Measurements from ENCODE around the gene USP24.
A peak's percentile ranks its signal among the peaks of the same experiment; 100 is the strongest.

The USP24 gene, protein sequence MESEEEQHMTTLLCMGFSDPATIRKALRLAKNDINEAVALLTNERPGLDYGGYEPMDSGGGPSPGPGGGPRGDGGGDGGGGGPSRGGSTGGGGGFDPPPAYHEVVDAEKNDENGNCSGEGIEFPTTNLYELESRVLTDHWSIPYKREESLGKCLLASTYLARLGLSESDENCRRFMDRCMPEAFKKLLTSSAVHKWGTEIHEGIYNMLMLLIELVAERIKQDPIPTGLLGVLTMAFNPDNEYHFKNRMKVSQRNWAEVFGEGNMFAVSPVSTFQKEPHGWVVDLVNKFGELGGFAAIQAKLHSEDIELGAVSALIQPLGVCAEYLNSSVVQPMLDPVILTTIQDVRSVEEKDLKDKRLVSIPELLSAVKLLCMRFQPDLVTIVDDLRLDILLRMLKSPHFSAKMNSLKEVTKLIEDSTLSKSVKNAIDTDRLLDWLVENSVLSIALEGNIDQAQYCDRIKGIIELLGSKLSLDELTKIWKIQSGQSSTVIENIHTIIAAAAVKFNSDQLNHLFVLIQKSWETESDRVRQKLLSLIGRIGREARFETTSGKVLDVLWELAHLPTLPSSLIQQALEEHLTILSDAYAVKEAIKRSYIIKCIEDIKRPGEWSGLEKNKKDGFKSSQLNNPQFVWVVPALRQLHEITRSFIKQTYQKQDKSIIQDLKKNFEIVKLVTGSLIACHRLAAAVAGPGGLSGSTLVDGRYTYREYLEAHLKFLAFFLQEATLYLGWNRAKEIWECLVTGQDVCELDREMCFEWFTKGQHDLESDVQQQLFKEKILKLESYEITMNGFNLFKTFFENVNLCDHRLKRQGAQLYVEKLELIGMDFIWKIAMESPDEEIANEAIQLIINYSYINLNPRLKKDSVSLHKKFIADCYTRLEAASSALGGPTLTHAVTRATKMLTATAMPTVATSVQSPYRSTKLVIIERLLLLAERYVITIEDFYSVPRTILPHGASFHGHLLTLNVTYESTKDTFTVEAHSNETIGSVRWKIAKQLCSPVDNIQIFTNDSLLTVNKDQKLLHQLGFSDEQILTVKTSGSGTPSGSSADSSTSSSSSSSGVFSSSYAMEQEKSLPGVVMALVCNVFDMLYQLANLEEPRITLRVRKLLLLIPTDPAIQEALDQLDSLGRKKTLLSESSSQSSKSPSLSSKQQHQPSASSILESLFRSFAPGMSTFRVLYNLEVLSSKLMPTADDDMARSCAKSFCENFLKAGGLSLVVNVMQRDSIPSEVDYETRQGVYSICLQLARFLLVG (N-terminal part only)

DNA sequence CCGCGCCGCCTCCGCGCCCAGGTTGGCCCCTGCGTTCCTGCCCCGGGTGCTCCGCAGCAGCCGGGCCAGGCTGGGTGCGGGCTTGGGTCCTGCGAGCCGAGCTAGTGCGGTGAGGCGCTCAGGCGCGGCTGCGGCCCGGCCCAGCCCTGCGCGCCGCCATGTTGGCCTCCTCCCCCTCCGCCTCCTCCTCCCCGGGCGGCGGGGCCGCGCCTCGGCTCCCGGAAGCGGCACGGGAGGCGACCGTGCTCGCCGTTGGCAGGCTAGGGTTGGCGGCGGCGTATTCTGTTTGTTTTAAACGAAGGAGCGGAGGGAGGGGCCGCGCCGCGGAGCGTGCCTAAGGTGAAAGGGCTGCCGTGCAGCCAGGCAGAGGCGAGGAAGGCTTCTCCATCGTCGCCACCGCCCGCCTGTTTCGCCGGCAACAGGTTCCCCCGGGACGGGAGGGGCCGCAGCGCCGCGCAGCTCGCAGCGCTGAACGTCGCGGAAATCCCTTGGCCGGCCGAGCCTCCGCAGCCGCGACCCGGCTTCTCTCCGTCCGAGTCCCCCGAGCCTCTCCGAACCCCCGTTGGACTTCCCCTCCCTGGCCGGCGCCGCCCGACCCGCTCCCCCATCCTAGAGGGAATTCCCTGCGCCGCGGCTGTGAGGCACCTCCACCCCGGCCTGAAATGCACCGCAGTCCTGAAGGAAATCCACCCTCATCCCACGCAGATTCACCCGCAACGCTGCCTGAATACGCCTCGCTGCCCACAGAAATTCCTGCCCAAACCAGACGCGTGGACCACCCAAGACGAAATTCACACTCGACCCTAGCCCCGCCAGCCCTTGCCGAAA is at the start of gene USP24:
USP24 (minus strand) TSS at position 171 of the 828 bp plus-strand sequence. CDS start 251 bp downstream, outside the sequence.
- peak; percentile 36 to 66 (median 64) for DNase-seq (ENCODE audit: low read depth in 3 of 3, low spot score in 1 of 3)

DNA sequence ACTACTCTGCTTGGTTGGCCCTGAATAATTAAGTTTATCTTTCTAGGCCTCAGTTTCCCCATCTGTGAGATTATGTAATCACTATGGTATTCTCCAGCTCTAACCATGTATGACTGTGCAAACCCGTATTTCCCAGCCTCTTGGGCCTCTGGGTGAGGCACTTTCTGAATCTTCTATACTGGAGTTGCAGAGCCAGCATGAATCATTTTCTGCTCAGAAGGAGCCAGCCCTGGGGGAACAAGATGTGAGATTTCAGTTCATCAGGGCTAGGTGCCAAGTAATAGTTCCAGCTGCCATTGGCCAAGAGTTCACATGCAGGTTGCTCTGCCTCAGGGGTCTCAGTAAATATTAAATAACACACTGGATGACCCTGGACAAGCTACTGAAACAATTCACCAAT is 47.7 kb upstream of the USP24 start:
- no peak for DNase-seq (ENCODE audit: low read depth in 3 of 3, low spot score in 1 of 3)

DNA sequence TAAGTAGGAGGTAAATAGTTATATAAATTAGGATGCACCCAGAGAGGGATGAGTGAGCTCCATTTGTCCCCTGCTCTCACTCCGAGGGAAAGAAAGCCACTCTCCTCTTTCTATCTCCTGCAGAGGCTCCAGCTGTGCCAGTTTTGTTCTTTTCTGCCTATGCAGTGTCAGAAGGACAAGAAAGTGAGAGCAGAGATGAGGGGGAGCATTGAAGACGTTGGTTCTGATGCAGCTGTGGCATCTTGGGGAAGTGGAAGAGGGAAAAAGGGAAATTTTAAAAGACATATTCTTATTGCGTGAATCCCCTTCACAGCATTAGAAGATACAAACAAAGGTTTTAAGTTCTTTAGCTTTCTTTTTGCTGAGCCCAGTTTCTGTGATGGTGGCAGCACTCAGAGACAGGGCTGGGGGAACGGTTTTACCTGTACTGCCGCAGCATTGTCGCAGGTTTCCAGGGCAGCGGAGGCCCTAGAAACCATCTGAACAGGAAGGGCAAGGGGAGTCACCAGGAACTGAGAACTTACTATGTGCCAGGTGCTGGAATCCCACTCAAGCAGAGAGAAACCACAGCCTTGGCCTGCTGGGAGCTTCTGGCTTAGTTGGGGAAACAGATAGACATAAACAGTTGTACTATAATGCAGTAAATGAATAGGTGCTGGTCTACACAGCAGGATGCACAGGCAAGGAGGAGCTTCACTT is 44.9 kb upstream of the USP24 start:
- no peak for DNase-seq (ENCODE audit: low read depth in 3 of 3, low spot score in 1 of 3)

DNA sequence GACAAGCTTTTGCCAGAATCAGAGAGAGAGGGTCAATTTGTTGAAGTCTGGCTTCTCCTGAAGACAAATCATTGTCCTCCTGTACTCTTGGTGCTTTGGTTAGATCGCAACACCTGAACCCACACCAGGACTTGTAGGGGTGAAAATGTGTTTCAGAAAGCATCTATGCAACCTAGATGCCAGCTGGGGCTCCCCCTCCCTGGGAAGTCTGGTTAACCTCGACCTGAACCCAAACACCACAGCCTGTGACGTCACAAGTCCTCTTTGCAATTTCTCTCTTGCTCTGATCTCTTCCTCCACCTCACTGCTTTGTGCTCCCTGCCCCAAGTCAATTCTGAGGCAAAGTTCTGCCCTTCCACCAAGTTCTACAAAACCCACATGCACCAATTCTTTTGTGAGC is 42.8 kb upstream of the USP24 start:
- DNase-seq (ENCODE audit: low read depth in 3 of 3, low spot score in 1 of 3), result peak in 1 of 3 donors; percentile 34

DNA sequence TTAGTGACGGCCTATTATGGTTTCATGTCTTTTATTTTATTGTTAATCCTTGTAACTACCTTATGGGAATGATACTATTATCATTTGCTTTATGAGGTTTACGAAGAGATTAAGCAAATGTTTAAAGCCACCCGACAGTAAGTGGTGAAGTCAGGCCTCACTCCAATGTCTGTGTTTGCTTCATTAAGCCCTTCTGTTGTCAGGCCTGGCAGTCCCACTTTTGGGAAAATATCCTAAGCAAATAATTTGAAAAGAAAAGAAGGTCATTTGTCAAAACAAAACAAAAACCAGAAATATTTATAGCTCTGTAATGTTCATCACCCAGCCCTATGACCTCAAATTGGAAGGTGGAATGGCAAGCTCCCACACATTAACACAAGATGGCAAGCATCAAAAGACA is 40.7 kb upstream of the USP24 start:
- DNase-seq (ENCODE audit: low read depth in 3 of 3, low spot score in 1 of 3), result no peak

DNA sequence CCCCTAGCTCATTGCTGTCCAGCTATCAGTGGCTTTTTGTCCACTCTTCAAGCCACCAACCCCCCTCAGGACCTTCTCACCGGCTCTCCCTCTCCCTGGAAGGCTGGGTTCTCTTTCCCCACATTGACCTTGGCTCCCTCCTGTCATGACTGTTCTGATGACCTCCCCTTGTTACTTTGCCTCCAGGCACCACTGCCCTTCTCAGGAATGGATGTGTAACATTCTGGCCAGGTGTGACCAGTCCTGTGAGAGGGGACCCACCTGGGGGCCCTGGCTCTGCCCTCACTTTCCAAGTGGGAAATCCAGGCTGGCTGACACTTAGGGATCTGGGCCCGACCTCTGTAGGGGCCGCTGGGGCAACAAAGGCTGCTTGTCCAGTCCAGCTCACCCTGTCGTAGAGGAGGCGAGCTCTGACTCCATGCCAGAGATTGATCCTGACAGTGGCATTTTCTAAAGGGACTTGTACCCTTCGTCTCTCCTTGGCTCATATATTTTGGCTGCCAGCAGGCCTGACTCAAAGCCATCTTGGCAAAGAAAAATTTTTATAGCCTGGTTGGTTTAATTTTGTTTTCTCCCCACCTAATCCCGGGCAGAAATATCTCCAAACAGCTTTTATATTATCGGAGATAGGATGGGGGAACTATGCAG is 37.9 kb upstream of the USP24 start:
- DNase-seq (ENCODE audit: low read depth in 3 of 3, low spot score in 1 of 3), result no peak

DNA sequence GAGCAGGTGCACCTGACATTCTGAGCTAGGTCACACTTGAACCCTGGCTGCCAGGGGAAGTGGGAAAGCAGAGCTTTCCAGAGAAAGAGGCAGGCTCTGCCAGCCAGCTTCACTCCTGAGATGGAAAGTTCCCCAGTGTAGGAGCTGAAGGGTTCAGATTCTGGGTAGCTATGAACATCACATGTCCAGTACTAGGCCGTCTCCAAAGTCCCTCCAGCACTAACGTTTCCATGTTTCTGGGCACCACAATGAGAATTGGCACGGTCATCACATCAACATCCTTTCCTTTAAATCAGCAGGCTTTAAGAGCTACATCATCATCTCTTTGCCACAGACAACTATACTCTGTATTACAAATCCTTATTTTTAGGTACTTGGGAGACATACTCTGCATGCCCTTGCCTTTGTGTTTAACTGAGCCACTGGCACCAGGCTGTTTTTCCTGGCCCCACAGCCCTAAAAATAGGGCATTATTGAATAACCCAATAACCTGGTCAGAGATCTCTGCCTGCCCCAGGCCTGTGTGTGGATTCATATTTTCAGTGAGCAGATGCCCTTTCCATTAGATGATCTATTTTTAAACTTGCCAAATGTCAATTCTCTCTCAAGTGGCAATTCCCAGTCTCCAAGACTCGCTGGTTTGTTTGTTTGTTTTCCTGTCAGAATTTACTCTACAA is 35.4 kb upstream of the USP24 start:
- no peak for DNase-seq (ENCODE audit: low read depth in 3 of 3, low spot score in 1 of 3)

DNA sequence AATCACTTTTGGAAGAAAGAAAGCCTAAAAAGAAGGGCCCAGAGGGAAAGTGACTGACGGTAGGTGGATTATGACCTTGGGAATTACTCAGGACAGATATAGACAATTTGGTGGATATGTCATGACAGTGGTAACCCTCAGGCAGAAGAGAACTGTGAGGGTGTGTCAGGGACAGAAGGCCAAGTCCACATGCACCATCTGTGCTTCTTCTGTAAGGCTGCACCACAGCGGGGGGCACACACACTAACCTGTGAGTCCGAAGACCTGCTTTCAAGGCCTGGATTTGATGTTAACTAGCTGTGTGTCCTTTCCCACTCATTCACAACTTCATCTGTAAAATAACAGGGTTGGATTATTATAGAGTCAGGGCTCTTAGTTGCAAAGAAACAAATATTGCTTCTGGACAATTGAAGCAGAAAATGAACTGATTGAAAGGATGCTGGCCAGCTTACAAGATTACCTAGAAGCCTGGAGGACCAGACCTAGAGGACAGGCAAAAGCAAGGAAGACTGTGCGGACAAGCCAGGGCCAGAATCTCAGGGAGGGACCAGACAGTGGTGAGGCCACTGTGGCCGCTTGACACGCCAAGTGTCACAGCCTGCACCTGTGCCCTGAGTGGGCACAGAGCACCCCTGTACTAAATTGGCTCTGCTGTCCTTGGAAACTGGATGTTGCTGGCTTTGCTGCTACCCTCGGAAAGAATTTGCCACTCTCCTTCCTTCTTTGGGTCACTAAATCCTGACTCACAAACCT is 34.7 kb upstream of the USP24 start:
- DNase-seq (ENCODE audit: low read depth in 3 of 3, low spot score in 1 of 3), result no peak

DNA sequence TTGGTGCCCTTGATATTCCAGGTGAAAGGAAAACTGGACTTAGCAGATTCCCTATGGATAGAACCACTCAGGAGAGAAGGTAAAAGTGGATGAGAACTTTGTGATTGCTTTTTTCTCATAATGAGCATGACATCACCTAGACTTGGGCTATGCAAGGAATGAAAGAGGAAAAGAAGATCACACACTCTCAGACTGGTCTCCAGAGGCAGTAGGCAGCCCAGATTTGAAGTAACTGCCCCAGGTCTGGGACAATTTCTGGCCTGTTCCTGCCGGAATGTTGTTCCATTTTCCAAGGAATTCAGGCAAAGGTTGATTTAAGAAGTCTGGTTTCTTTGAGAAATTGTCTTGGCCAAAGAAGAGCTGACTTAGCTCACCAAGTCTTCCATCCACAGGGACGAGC is 31.7 kb upstream of the USP24 start:
- DNase-seq (ENCODE audit: low read depth in 3 of 3, low spot score in 1 of 3), result no peak

DNA sequence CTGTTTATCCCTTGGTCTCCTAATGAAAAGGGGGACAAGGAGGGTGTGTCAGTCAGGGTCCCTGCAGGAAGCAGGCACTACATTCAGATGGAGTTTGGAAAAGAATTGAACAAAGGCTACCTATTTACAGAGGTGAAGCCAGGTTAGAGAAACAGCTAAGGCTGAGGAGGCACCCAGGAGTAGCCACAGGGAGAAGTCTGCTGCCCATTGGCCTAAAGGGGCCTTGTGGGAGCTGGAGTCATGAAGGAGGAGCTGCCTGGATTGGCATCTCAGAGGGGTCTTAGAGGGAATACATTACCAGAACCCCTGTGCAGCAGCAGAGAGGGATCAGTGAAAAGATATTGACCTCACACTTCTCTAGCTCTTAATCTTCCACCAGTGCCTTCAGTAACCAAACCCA is 31.2 kb upstream of the USP24 start:
- DNase-seq (ENCODE audit: low read depth in 3 of 3, low spot score in 1 of 3), result no peak

DNA sequence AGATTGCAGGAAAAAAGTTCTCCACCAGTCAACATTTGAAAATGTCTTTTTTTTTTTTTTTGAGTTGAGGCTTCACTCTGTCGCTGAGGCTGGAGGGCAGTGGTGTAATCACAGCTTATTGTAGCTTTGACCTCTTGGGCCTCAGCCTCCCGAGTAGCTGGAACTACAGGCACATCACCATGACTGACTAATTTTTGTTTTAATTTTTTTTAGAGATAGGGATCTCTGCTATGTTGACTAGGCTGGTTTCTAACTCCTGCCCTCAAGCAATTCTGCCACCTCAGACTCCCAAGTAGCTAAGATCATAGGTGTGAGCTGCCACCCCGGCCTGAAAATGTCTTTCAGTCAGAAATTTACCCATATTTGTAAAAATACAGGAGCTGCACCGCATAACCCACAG is 30.6 kb upstream of the USP24 start:
- DNase-seq (ENCODE audit: low read depth in 3 of 3, low spot score in 1 of 3), result no peak

DNA sequence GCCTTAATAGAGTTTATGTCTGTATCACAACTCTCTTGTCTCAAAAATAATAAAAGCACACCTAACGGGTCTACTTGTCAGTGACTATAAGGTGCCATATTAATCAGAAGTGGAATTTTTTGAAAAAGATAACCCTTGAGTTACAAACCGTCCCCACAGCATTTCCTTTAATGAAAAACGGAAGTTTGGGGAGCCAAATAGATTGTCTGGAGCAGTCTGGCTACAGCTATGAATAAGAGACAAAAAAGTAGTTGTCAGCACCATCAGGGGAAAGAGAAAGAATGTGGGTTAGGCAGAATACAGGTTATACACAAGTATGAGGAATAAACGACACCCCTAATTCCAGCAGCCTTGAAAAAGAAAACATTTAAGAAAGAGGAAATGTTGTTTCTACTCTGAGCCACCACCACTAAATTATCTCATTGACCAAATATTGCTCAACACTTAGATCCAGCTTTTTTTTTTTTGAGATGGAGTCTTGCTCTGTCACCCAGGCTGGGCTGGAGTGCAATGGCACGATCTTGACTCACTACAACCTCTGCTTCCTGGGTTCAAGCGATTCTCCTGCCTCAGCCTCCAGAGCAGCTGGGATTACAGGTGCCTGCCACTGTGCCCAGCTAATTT is 29.4 kb upstream of the USP24 start:
- no peak for DNase-seq (ENCODE audit: low read depth in 3 of 3, low spot score in 1 of 3)

DNA sequence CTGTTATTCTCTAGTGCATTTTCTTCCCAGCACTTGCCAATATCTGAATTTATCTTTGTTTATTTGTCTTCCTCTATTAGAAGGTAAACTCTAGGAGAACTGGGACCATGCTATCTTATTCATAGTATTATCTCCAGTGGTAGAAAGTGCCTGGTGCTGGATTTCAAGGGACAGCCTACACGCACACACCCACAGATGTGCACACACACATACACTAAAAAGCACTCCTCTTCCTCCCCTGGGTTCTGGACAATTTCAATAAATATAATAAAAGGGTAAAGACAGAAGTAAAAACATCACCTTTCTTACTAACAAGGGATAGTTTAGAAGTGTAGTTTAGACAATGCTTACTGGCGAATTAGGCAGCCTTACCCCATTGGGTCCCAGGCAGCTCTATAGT is 28.5 kb upstream of the USP24 start:
- no peak for DNase-seq (ENCODE audit: low read depth in 3 of 3, low spot score in 1 of 3)

DNA sequence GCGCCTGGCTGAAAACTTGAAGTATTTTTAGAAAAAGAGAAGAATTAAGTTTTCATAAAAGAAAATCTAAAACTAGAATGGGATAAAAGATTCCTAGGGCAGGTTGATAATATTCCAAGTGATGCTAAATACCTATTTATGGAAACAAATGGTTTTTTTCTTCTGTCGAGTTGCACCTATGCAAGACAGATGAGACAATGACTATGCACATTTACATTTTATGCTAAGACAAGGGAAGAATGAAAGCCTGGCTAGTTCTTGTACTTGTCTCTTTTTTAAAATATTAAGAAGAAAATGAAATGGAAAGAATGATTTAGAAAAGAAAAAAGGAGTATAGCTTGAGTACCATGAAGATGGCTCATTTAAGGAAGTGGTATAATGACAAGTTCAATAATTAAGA is 24.4 kb upstream of the USP24 start:
- DNase-seq (ENCODE audit: low read depth in 3 of 3, low spot score in 1 of 3), result no peak

DNA sequence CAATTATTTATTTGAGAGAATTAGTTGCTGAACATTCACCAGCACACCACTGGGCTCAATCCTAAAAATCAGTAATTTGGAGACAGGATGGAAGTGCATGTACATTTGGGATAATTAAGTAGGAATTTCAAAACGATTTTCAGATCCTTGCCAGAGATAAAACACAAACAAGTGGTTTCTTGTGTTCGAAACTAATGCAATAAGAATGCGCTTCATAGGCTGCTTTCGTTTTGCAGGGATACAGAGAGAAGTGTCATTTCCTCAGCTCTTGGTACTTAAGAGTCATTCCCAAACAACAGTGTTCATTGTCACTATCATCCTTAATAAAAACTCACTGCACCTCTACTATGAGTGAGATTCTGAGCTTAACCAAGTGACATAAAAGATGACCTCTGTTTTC is 20.6 kb upstream of the USP24 start:
- no peak for DNase-seq (ENCODE audit: low read depth in 3 of 3, low spot score in 1 of 3)

DNA sequence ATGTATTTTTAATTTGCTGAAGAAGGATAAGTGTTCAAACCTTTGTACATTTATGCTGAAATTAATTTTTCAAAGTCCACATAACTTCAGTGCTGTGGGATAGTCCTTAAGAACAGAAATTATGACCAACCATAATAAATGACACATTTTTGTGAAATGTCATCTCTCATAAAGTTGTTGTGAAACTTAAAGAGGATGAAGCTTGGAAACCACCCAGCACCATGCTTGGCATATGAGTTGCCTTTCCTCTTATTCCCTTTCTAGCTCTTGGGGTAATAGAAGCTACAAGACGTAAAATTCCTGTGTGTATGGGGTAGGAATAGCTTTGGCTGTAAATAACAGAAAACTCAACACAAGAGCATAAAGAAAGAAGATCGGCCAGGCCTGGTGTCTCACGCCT is 18.9 kb upstream of the USP24 start:
- DNase-seq (ENCODE audit: low read depth in 3 of 3, low spot score in 1 of 3), result no peak

DNA sequence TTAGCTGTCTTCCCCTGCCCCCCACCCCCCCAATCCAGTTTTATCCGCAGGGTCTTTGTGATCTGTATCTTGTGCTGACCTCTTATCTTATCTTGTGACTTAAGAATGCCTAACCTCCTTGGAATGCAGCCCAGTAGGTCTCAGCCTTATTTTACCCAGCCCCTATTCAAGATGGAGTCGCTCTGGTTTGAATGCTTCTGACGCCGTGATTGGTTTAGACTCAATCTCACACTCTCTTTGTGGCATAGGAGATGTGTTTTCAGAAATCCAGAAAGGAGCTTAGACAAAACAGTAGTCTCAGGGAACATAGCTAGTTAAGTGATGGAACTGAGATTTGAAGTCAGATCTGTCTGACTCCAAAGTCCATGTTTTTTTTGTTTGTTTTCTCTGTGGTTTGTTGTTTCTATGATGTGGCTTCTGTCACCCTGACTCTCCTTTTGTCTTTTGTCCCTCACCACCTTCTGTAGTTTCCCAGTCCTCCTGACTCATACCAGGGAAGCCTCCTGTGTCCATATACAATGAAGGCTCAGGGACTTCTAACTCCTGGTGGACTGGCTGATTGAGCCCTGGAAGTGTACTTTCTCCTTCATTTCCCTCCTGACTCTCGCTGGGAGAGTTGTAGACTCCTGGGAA is 18.1 kb upstream of the USP24 start:
- no peak for DNase-seq (ENCODE audit: low read depth in 3 of 3, low spot score in 1 of 3)
